Measurements from ENCODE around the gene RAB11A.

Gene RAB11A

DNA sequence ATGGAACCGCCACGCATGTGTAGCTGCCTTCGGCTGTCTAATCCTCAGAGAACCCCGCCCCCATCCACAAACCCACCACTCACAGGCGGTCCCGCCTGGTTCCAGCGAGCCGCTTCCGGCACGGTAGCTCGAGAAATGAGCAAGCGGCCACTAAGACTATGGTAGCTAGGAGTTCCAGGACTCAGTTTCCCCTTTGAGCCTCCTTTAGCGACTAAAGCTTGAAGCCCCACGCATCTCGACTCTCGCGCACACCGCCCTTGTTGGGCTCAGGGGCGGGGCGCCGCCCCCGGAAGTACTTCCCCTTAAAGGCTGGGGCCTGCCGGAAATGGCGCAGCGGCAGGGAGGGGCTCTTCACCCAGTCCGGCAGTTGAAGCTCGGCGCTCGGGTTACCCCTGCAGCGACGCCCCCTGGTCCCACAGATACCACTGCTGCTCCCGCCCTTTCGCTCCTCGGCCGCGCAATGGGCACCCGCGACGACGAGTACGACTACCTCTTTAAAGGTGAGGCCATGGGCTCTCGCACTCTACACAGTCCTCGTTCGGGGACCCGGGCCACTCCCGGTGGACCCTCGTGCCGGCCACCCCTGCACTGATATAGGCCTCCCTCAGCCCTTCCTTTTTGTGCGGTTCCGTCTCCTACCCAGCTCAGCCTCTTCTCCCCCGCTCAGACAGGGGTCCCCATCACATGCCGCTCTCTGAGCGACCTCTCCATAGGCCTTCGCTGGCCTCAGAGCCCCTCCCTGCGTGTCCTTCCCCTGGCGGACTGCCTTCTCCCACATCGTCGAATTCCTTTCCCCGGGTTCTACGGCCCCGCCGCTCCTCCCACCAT is at the start of gene RAB11A:
Gene RAB11A (plus strand): TSS at position 366 of the 828 bp plus-strand sequence. CDS start 95 bp downstream, at position 461.
- peak; percentile 93 for DNase-seq

DNA sequence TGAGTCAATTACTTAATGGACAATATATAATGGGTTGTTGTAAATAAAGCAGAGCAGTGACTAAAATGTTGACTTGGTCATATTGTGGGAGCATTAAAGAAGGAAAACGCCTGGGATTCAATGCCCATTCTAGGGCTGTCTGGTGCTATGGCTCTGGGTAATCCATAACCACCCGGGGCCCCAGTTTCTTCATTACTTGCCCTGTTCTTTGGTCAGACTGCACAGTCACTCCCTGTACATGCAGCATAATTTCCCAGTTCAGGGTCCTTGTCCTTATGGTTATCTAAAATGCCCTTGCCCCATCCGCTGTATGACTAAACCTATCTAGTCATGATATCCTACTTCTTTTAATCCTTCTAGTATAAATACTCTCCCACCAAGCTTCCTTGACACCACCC is 49.7 kb upstream of the RAB11A start:
- no peak for DNase-seq

DNA sequence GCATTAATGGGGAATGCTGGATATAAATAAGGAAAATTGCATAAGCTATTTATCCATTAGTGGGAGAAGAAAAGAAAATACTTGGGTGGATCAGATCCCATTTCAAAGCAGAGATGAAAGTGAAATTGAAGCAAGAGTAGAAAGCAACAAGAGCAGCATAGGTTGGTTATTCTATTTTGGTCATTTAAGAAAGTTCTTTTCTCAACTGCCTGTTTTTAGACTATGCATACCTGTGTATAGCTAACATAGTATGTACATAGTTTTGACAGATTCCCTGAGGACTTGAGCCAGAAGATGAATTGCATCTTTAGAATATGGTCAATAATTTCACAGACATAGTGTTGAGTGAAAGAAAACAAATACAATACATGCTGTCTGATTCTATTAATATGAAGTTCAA is 48.2 kb upstream of the RAB11A start:
- no peak for DNase-seq

DNA sequence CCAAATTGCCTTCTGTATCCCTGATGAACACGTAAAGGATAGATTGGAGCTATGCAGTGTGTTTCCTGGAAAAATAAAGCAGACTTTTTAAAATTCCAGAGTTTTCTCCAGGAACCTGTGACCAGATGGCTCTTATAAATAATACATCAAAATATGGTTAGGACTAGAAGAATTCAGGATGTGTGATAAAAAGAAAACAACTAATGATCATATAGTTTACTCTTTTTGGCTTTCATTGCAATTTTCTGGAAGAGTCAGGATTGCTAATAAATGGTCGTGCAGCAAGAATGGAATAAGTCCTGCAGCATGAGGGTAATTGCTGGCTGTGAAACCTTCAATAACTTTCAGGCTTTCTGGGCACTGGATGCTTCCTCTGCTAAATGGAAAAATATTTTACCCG is 47.0 kb upstream of the RAB11A start:
- no peak for DNase-seq

DNA sequence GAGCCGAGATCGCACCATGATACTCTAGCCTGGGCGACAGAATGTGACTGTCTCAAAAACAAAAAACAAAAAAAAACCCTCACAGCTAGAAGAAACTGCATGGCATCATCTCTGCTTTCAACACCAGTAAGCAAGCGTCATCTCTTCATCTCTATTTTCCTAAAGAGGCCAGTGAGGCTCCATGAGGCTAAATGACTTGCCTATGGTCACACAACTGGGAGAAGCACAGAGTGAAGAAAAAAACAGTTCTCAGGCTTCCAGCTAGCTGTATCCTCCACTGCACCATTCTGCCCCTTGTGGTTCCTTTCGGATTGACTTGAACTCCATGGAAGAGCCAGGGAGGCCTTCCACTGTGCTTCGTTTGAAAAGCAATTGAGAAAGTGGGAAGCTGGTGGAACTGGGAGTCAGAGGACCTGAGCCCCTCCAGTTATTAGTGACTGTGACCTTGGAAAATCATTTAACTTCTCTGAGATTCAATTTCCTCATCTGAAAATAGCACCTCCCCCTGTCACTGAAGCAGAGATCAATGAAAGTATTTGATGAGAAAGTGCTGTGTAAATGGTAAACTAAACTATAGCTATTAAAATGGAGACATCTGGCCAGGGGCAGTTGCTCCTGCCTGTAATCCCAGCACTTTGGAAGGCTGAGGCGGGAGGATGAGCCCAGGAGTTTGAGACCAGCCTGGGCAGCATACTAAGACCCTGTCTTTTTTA is 45.1 kb upstream of the RAB11A start:
- no peak for DNase-seq

DNA sequence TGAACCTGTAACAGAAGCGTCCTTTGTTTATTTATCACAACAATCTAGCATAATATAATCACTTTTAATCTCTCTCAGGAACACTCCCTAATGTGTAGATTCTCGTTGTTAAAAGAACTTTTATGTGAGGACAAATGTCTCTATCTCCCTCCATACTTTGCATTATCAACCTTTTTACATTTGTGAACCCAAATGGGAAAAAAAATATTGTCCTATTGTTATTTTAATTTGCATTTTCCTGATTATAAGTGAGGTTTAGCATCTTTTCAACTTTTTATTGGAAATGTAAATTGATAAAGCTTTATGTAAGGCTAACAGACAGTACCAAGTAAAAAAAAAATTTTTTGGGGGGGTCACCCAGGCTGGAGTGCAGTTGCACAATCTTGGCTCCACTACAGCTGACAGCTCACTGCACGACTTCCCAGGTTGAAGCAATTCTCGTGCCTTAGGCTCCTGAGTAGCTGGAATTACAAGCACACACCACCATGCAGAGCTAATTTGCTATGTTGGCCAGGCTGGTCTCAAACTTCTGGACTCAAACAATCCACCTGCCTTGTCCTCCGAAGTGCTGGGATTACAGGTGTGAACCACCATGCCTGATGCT is 44.2 kb upstream of the RAB11A start:
- DNase-seq = no peak

DNA sequence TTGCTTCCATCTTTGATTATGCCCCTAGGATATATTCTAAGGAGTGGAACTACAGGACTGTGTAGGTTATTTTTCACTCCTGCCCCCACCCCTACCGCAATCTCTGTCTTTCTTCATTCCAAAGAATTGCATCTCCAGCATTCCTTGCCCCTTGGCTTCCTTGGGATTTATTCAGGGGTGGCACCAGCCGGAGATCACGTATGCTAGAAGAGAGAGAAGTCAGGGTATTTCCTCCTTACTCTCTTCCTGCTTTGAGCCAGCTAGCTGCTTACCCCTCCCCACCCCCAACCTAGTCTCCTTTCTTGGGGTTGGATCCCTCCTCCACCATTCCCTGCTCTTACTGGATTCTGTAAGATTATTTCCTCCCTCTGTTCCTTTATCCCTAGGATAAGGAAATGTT is 42.2 kb upstream of the RAB11A start:
- DNase-seq = no peak

DNA sequence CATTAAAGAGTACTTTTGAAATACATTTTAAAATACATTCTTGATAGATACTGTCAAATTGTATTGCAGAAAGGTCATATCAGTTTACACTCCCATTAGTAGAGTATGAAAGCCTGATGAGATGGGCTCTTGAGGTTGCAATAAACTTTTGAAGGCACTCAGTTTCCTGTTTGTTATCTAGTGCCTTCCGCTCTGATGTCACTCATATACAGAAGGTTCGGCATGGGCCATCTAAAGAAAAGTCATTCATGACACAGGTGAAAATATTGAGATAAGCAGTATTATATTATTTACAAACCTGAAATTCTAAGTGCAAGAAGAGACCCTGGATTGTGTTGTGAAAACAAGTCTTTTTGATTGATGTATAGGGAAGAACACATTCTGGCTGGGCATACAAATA is 40.7 kb upstream of the RAB11A start:
- DNase-seq = no peak

DNA sequence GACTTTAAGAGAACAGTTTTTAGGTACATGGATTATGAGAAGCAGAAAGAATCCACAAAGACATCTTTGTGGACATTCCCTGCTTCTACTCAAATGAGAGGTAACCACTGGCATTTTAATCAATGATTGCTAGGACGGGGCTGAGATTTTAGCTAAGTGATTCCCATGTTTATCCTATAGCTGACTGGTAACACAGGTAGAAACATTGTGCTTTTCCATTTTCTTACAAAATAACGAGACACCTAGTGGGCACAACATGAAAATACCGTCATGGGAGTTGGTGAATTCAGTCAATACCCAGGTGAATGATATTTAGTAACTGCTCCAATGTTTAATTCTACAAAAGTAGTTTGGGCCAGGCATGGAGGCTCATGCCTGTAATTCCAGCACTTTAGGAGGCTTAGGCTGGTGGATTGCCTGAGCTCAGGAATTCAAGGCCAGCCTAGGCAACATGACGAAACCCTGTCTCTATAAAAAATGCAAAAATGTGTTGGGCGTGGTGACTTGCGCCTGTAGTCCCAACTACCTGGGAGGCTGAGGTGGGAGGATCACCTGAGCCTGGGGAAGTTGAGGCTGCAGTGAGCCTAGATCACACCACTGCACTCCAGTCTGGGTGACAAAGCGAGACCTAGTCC is 40.0 kb upstream of the RAB11A start:
- no peak for DNase-seq

DNA sequence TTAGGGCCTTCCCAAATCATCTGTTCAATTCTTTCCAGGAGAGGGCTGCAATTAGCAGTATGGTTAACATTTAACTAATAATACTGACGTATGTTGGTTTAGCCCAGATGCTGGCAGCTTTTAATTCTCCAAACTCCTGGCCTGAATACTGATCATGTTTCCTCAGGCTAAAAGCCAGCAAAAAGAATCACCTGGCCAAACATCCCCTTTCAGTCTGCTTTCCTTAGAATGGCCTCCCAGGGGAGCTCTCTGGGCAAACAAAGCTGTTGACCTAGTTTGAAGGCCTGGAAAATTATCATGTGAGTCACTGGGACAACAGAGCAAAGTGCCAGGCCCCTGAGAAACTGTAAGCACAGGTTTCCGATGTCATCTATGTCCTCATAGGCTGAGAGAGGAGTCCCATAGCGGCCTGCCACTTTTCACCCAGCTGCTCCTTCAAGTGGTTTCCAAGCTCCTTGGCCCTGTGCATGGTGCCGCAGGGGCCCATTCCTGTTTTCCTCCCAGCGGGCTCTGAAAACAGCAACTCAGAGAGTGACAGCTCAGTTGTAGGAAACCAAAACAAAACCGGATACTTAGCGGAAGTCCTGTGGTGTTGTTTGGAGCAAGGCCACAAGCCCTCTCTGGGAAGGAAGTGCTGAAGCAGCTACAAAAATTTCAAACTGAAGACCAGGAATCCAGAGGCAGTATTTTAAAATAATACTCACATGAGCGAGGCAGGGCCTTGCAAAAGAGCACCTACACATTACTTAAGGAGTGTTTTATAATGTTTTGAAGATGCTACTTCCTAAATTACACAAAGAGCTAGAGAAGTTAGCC is 36.5 kb upstream of the RAB11A start:
- DNase-seq = peak; percentile 37

DNA sequence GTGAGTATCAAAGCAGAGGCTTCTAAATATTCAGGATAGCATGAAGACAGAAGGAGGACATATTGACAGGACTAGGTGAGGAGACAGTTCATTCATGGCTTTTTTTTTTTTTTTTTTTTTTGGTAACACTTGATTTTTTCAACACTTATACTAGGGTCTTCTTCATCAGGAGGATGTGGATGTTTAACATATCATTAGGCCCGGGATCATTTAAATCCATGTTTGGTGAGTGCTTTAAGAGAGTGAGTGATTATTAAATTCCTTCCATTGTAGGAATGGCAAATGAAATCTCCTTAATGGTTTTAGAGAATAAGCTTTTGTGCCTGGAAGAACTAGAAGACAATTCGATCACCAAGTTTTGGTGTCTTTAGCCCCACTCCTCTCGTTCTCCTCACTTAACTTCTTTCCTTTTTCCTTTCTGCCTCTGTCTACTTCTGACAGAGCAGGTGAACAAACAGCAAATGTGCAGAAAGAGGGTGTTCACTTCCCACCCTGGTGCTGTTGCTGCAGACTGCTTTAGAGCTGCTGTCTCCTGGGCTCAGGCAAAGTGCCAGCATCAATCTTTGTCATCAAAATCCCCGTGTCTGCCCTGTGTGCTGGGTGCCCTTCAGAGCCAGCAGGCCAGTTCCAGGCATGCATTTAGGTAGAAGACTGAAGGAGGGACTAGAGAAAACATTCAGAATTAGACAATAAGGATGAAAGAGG is 35.6 kb upstream of the RAB11A start:
- no peak for DNase-seq

DNA sequence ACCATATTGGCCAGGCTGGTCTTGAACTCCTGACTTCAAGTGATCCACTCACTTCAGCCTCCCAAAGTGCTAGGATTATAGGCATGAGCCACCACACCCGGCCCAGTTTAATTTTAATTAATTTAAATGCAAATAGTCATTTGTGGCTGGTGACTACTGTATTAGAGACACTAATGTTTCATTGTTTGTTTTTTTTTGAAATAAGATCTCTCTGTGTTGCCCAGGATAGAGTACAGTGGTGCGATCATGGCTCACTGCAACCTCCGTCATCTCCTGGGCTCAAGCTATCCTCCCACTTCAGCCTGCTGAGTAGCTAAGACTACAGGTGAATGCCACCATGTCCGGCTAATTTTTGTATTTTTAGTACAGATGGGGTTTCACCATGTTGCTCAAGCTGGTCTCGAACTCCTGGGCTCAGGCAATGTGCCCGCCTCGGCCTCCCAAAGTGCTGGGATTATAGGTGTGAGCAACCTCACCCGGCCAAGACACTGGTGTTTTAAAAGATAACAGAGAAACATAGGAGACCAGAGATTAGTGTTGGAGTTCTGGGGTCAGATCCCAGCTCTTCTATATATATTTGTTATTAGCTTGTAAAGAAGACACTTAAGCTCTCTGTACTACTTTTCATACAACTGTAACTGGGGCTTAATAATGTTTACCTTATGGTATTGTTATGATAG is 34.5 kb upstream of the RAB11A start:
- no peak for DNase-seq

DNA sequence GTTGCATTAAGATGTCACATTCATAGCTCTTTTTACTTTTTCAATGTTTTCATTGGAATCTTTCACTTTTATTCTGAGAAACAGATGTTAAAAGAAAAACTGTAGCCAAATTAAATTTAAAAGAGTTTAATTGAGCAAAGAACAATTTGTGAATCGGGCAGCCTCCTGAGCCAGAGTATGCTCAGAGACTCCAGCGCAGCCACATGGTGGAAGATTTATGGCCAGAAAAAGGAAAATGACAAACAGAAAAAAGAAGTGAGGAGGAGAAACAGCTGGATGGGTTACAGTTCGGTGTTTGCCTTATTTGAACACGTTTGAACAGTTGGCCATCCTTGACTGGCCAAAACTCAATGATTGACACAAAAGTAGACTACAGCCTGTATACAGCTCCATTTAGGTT is 33.8 kb upstream of the RAB11A start:
- no peak for DNase-seq

DNA sequence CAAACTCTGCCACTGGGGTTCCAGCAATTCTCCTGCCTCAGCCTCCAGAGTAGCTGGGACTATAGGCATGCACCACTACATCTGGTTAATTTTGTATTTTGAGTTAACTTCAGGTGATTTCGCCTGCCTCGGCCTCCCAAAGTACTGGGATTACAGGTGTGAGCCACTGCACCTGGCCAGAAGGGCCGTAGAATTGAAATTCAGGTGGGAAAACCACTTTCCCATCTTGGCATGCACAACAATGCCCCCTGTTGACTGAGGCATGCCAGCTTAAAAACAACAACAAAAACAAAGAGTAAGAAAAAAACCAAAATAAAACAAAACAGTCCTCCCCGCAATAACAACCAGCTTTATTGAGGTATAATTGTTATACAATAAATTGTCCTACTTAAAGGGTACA is 32.6 kb upstream of the RAB11A start:
- DNase-seq = no peak

DNA sequence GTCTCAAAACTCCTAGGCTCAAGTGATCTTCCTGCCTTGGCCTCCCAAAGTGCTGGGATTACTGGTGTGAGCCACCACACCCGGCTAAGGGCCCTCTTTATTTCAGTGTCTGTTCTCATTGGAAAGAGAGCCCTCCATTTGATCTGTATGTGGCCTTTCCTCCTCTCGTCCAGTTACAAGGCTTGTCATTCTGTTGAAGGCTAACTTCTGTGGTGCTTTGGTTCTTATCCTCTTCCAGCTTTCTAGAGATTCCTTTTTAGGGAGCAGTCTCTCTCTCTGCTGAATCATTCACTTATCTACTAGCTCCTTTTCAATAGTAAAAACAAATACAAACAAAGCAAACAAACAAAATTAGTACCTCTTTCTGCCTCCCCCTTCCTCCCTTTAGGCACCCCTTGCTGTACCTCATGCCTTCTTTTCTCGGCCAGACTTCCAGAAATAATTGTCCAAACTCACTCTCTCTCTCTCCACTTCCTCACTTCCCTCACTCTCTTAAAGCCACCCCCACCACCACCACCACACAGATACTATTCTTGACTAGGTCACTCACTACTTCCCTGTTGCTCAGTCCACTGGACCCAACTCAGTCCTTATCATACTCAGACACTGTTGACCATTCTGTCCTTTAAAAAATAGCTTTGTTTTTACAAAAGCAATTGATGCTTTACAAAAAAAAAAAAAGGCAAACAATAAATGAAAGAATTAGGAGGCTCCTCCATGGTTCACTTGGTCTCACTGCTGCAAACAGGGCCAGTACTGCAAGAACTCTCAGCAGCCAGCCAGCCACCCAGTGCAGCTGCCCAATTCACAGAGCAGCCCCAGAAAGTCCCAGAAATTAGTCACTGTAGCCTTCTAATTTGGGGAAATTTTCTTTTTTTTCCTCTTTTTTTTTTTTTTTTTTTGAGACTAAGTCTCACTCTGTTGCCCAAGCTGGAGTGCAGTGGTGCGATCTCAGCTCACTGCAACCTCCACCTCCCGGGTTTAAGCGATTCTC is 31.7 kb upstream of the RAB11A start:
- DNase-seq = no peak

DNA sequence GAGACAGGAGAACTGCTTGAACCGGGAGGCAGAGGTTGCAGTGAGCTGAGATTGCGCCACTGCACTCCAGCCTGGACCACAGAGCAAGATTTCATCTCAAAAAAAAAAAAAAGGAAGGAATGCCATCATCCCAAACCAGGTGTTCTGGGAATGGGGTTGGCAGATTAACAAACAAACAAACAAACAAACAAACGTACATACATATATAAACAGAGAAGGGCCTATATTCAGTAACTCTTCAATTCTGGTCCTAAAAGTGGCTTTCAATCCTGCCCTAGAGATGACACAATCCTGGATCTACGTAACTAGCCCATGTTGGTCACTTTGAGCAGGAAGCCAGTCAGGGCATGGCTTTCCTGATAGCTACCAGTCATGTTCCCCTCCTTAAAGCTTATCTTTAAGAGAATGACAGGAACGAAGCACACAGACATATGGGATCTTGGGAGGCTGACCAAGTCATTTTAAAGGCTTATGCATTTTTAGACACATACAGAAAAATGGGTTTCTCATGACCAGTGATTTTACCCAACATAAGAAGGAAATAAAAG is 29.9 kb upstream of the RAB11A start:
- DNase-seq = no peak

DNA sequence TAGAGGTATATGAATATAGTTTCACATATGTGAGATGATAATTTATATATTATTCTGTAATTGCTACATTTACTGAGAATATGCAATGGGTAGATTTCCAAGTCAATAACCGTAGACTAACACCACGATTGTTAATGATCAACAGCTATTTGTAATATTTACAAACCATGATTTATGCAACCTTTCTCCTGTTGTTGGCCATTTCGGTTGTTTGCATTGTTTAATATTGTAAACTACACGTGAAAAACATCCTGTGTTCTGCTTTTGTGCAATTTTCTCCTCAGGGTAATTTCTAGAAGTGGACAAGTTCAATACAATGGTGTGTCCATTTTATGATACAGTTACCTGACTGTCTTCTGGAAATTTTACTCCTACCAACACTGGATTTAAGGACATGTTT is 29.3 kb upstream of the RAB11A start:
- no peak for DNase-seq

DNA sequence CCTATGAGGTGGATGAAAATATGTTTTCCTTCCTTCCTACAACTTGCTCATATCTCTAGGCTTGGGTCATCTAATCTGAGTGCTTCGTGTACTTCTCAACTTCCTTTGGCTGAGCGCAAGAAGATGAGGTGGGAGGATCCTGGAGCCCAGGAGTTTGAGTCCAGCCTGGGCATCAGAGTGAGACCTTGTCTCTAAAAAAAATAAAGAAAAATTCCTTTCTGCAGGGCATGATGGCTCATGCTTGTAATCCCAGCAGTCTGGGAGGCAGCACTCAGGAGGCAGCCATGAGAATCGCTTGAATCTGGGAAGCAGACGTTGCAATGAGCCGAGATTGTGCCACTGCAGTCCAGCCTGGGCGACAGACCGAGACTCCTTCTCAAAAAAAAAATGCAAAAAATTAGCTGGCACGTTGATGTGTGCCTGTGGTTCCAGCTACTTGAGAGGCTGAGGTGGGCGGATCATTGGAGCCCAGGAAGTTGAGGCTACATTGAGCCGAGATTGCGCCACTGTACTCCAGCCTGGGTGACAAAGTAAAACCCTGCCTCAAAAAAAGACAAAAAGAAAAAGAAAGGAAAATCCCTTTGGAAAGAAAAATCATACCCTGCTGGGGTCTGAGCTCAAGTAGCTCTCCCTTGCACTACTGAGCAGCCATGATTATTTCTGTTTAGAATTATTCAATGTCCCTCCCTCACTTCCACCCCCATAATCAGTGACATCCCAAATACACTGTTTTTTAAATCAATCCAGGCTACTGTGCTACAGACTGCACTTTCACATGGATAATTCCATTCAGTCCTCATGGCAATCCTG is 28.0 kb upstream of the RAB11A start:
- no peak for DNase-seq

Measured in activated CD4-positive, alpha-beta T cell treated with anti-CD3 and anti-CD28 coated beads for 1 hour (primary cell).